GM19099 (cell line): ENCODE measurements around the gene ADH6.

Experiments used
- POLR2A ChIP-seq: IDR thresholded peaks from 3 replicates; pipeline ENCODE4 v1.6.1; 2011; ENCODE audit warnings: low read depth; ENCODE audit not compliant: insufficient read length; ENCODE audit errors: extremely low read depth

Gene ADH6

DNA sequence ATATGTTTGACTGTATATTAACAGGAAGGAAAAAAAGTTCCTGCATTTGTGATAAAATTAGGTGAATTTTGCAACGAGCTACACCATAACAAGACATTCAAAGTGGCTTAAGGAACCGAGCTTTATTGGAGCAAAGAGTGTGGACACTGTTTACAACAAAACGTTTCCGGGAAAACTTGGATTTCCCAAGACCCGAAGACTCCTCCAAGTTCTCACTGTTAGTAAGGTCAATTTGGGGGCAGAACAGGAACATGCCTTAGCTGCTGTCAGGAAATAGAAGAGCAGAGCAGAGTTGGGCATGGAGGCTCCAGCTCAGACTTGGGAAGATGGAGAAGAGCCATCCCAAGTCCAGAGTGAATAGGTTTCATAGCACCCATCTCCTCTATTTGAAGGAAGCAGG is 16.5 kb downstream of the ADH6 start:
- no peak for TF ChIP-seq POLR2A

DNA sequence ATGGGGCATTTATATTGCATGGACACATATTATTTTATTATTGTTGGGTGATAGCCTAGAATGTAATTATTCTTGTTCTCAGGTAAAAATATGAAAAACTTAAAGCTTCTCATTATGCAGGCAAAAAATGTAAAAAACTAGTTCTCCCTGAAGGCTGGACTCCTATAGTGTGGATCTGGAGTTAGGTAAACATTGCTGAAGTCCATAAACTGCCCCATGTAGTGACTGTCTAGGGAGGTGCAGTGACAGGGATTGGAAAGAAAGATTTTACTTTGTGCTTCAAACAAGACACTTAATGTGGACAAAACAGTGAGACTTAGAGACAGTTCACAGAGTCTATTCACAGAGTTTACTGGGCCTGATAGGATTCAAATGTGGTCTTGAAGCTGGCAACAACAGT is 17.0 kb downstream of the ADH6 start:
- no peak for TF ChIP-seq POLR2A

DNA sequence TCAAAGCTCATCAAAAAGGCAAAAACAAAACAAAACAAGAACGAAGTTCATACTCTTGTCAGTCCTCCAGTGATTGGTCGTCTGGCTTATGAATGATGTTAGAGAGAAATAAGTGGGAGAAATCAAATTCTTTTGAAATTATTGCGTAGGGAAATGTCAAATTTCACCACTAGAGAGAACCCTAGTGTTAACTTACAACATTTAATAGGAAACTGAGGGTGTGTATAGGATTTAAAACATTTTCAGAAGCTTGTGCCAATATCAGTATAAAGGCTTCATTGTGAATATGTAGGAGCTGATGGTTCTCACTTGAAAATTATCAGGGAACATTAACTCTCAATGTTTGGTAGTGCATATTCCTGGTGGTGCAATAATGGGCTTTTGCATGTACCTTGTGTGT is 17.4 kb downstream of the ADH6 start:
- no peak for TF ChIP-seq POLR2A

- no peak for TF ChIP-seq POLR2A
Observed at GRCh38 chr4:99200138-99200537, 18.9 kb downstream of the ADH6 start.

- no peak for TF ChIP-seq POLR2A
Observed at GRCh38 chr4:99190336-99190735, 28.7 kb downstream of the ADH6 start.

DNA sequence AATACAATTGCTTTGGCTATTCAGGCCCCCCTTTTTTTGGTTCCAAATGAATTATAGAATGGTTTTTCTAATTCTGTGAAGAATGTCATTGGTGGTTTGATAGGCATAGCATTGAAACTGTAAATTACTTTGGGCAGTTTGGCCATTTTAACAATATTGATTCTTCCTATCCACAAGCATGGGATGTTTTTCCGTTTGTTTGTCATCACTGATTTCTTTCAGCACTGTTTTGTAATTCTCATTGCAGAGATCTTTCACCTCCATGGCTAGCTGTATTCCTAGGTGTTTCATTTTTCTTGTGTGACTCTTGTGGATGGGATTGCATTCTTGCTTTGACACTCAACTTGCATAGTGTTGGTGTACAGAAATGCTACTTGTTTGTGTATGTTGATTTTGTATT is 33.0 kb downstream of the ADH6 start:
- TF ChIP-seq POLR2A: no peak

GRCh38 chr4:99185581-99185980 is 33.5 kb downstream of the ADH6 start:
- no peak for TF ChIP-seq POLR2A

DNA sequence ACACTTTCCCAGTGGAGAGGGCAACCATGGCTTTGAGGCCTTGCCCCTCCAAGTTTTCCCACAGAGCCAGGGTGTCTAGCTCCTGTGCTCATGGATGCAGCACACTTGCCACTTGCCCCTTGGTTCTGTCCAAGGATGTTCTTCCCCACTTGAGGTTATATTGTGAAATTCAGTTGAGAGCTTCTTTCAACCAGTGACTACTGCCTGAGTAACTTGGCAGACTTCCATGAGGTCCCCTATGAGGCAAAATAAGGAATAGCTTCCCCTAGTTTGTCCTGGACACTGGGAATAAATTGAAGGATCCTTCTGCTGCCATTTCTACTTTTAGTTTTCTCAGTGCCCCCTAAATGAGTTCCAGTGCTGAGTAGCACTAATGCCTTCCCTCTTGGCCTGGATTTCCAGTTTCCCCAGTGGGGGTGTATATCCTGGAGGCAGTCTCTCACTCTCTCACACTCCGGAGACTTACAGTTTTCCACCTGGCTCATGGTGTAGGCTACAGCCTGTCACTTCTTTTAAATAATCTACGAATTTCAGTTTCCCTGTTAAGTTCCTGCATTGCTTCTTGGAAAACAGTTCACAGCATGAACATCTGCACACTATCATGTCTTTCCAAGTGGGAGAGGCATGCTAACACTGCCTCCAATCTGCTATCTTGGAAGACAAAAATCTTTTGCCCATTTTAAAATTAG is 38.5 kb downstream of the ADH6 start:
- no peak for TF ChIP-seq POLR2A

GRCh38 chr4:99179626-99180025 is 39.4 kb downstream of the ADH6 start:
- no peak for TF ChIP-seq POLR2A

GRCh38 chr4:99179178-99179577 is 39.9 kb downstream of the ADH6 start:
- TF ChIP-seq POLR2A: no peak

- TF ChIP-seq POLR2A: no peak
Observed at GRCh38 chr4:99166544-99166943, 52.5 kb downstream of the ADH6 start.

- no peak for TF ChIP-seq POLR2A
Observed at GRCh38 chr4:99165978-99166377, 53.1 kb downstream of the ADH6 start.

DNA sequence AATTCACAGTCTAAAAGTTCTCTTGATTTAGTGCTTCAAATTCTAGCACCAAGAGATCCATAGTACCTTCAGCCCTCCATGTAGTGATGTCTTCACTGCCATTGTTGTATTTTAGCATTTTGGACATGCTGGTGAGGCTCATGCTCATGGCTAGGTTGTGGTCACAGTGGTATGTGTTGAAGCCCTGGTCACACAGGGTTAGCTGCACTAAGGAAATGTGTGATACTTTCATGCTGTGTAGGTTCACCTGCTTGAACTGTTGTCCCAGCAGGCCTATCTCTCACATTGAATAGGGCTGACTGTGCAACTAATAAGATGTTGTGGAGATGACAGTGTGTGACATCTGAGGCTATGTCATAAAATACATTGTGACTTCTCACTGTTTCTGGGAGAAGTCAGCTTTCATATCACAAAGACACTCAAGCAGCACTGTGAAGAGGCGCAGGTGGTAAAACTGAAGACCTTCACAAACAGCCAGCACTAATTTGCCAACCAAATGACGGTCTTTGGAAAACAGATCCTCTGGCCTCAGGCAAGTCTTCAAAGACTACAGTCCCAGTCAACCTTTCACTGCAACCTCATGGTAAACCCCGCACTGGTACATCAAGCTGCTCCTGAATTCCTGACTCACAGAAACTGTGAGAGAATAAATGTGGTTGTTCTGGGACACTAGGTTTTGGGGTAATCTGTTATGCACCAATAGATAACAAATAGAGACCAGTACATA is 57.5 kb downstream of the ADH6 start:
- TF ChIP-seq POLR2A: no peak

- TF ChIP-seq POLR2A: no peak
Observed at GRCh38 chr4:99159699-99160098, 59.3 kb downstream of the ADH6 start.

DNA sequence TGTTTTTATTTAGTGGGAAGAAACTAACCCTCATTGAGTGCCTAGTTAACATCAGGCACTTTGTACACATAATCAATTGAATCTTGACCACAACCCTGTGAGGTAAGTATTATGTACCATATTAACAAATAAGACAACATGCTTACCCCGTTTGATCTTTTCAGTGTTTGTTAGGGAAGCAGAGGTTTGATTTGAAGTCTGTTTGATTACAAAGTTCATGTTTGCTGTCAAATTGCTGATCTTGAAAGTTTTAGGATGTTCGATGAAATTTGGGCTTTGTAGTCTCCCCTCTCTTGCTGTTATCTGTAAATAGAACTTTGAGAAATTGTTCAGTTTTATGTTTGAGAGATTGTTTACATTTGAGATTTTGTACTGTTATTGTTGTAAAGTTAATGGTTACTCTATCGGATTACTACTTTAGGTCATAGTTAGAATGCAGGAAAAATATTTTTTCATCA is 61.5 kb downstream of the ADH6 start:
- no peak for TF ChIP-seq POLR2A

DNA sequence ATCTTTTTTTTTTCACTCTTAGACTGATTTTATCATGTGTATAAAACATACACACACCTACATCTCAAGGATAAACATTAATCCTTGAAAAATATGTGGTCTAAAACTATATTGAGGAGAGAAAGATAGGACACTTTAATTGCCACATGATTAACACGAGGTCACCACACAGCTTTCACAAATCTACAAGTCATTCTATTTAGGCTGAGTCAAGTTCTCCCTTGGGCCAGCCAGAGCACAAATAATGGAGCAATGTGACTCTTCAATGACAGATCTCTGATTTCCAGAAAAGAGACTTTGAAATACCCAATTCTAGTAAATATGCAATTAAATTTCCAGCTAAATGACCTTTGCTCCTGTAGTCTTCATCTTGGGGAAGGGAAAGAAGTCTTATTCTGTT is 62.1 kb downstream of the ADH6 start:
- TF ChIP-seq POLR2A: no peak
